Uterus (tissue), 2 donors: ENCODE results near the gene TRIM54.

Experiments used
- POLR2A ChIP-seq, 2 donors: fragments of 450-650 bp; IDR thresholded peaks; one replicate each; pipeline ENCODE4 v1.6.1; 2016; ENCODE audit warnings: antibody characterized with exemption in 2 of 2, mild to moderate bottlenecking in 1 of 2, moderate library complexity in 1 of 2
- TF ChIP-seq, protein P1 (sequence below), 4 experiments: fragments of 200-600 bp in 2 of 4; fragments of 450-650 bp in 2 of 4; sonication (generic) in 2 of 4; IDR thresholded peaks; one replicate each; pipeline ENCODE4 v1.5.1; 2016 to 2019; ENCODE audit warnings: antibody characterized with exemption in 4 of 4, mild to moderate bottlenecking in 2 of 4, moderate library complexity in 1 of 4

DNA sequence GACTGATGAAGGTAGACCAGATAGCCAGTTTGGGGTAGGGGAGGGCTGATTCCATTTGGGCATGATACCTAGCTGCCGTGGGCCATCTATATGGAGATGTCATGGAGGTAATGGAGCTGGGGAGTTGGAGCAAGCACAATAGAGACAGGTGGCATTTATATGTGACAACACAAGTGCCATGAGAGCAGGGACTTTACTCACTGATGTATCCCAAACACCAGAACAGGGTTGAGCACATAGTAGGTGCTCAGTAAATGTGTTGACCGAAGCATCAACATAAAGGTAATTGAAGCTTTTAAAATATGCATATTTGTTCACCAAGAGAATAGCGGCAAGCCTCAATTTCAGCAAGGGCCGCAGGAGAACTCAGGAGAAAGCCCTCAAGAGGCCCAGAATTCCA is 34.3 kb upstream of the TRIM54 start:
- TF ChIP-seq, protein P1, sequence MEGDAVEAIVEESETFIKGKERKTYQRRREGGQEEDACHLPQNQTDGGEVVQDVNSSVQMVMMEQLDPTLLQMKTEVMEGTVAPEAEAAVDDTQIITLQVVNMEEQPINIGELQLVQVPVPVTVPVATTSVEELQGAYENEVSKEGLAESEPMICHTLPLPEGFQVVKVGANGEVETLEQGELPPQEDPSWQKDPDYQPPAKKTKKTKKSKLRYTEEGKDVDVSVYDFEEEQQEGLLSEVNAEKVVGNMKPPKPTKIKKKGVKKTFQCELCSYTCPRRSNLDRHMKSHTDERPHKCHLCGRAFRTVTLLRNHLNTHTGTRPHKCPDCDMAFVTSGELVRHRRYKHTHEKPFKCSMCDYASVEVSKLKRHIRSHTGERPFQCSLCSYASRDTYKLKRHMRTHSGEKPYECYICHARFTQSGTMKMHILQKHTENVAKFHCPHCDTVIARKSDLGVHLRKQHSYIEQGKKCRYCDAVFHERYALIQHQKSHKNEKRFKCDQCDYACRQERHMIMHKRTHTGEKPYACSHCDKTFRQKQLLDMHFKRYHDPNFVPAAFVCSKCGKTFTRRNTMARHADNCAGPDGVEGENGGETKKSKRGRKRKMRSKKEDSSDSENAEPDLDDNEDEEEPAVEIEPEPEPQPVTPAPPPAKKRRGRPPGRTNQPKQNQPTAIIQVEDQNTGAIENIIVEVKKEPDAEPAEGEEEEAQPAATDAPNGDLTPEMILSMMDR (IDR thresholded peaks at IDR 0.05) = no peak
- no peak for TF ChIP-seq POLR2A (IDR thresholded peaks at IDR 0.05)
